BJ (cell line): ENCODE measurements around the gene CHCHD3. TPM values are rescaled to one million over a fixed set of nuclear protein-coding genes. Genes with fewer than 3 reads are reported as not detected.
"Not testable (repeated sequence)": the region's sequence is repeated elsewhere in the genome, so short reads cannot be mapped to it uniquely, and the experiment has no call there.

Experiments
- CTCF ChIA-PET: fragments of 350-600 bp; formaldehyde crosslinking; extraction: SDS; loops from one replicate; lab custom pipeline; 2021; ENCODE audit warnings: antibody characterized with exemption, inconsistent platforms; lab: Yijun Ruan, JAX
- POLR2A ChIA-PET: fragments of 300-600 bp; sonication (Branson Sonifier 250); formaldehyde crosslinking; extraction: SDS; loops from one replicate; lab custom pipeline; 2021; ENCODE audit warnings: antibody characterized with exemption; lab: Charles Lee
- DNase-seq: peaks from one replicate; pipeline ENCODE4 v3.0.0-alpha.2; 2011; ENCODE audit warnings: low read depth
- H3K27me3 ChIP-seq: 2 replicates; pipeline ENCODE4 v1.6.0; 2011; ENCODE audit warnings: low read length; ENCODE audit not compliant: control insufficient read depth, insufficient read depth
- H3K36me3 ChIP-seq: 2 replicates; pipeline ENCODE4 v1.5.1; 2011; ENCODE audit warnings: low read length; ENCODE audit not compliant: control insufficient read depth, insufficient read depth
- H3K4me3 ChIP-seq: 2 replicates; pipeline ENCODE4 v1.5.1; 2011; ENCODE audit warnings: low read depth, mild to moderate bottlenecking, control low read depth, low read length
- polyA plus RNA-seq: library from polyadenylated mRNA; depleted of rRNA; stranded (reverse); fragments of >200 nt; gene quantifications from 2 replicates; pipeline ENCODE4 v1.2.3, GENCODE V29; 2011
- TF ChIP-seq, protein P1 (sequence below): IDR thresholded peaks from 2 replicates; pipeline ENCODE4 v1.5.1; 2011; ENCODE audit warnings: low read depth, mild to moderate bottlenecking, control low read depth, inconsistent platforms, low read length, moderate library complexity; ENCODE audit not compliant: insufficient read depth

CHCHD3 gene
- polyA plus RNA-seq, 1 experiment, result 47.2 TPM

DNA sequence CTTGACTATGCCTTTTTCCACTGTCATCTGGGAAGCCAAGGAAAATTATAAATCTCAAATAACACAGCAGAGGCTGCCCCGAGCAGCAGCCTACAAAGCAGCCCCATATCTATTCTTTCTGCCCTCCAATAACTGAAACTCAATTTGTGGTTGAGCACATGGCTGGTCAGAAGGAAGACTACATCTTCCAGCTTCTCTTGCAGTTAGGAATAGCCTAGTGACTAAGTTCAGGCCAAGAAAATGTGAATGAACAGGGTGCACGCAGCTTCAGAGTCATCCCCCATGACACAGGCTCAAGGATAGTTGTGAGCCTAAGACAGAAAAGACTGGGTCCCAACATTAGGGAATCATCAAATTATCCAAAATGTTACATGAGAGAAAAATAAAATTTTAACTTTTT, 42.3 kb downstream of the CHCHD3 start:
- Histone ChIP-seq H3K4me3 (no peak overlapping the region), H3K36me3 (no peaks in the 10 kb centered on the region), H3K27me3 (no peaks in the 10 kb centered on the region)
- no peak for DNase-seq
- ChIA-PET POLR2A (interaction anchor here (0.6 kb wide), 1 partner anchor 949 kb away, joined by 4 read pairs; no protein-coding TSS in a partner anchor), CTCF (no interaction called here)
- TF ChIP-seq, protein P1, sequence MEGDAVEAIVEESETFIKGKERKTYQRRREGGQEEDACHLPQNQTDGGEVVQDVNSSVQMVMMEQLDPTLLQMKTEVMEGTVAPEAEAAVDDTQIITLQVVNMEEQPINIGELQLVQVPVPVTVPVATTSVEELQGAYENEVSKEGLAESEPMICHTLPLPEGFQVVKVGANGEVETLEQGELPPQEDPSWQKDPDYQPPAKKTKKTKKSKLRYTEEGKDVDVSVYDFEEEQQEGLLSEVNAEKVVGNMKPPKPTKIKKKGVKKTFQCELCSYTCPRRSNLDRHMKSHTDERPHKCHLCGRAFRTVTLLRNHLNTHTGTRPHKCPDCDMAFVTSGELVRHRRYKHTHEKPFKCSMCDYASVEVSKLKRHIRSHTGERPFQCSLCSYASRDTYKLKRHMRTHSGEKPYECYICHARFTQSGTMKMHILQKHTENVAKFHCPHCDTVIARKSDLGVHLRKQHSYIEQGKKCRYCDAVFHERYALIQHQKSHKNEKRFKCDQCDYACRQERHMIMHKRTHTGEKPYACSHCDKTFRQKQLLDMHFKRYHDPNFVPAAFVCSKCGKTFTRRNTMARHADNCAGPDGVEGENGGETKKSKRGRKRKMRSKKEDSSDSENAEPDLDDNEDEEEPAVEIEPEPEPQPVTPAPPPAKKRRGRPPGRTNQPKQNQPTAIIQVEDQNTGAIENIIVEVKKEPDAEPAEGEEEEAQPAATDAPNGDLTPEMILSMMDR, result no peak

DNA sequence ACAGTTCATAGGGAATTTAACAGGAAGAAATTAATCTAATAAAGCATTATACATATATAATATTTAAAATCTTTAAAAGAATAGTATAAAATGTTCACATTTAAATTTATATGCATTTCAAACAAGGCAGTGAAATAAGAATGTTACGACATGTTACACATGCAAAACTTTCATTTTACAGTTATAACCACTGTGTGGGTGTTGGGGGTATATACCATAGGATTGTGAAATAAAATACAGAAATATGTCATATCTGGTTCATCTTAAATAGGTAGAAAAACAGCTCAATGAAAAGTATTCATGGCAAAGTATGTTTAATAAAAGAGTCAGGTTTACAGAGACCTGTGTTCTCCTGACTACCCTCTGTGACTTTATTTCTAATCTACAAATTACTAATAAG, 45.6 kb downstream of the CHCHD3 start:
- DNase-seq, result no peak
- H3K27me3 ChIP-seq, result no peaks in the 10 kb centered on the region
- TF ChIP-seq, protein P1, result no peak
- POLR2A ChIA-PET, result no interaction called here
- no peaks in the 10 kb centered on the region for H3K36me3 ChIP-seq
- CTCF ChIA-PET, result no interaction called here
- H3K4me3 ChIP-seq, result no peak overlapping the region

- DNase-seq, H3K4me3 ChIP-seq, H3K27me3 ChIP-seq, POLR2A ChIA-PET, H3K36me3 ChIP-seq, CTCF ChIA-PET: not testable (repeated sequence)
These were observed 46.6 kb downstream of the CHCHD3 start for GRCh38 chr7:133035240-133035639.

GRCh38 chr7:133030346-133030745, 51.5 kb downstream of the CHCHD3 start:
- Histone ChIP-seq H3K4me3 (no peak overlapping the region), H3K27me3 (no peaks in the 10 kb centered on the region), H3K36me3 (no peaks in the 10 kb centered on the region)
- DNase-seq, result no peak
- POLR2A ChIA-PET, result no interaction called here
- CTCF ChIA-PET, result no interaction called here
- TF ChIP-seq, protein P1, result no peak

- Histone ChIP-seq H3K36me3 (no peaks in the 10 kb centered on the region), H3K27me3 (no peaks in the 10 kb centered on the region), H3K4me3 (no peak overlapping the region)
- POLR2A ChIA-PET, result no interaction called here
- no peak for DNase-seq
- TF ChIP-seq, protein P1, result no peak
- CTCF ChIA-PET, result no interaction called here
These were observed 52.4 kb downstream of the CHCHD3 start for GRCh38 chr7:133029463-133029862.

GRCh38 chr7:133027397-133027796, 54.5 kb downstream of the CHCHD3 start:
- ChIA-PET CTCF (no interaction called here), POLR2A (no interaction called here)
- H3K4me3 ChIP-seq, result no peak overlapping the region

More at GRCh38 chr7:133027397-133027796, 54.5 kb downstream of the CHCHD3 start:
- no peak for DNase-seq
- TF ChIP-seq, protein P1, result no peak
- Histone ChIP-seq H3K27me3 (no peaks in the 10 kb centered on the region), H3K36me3 (no peaks in the 10 kb centered on the region)
